GM12892 (cell line): ENCODE measurements around the gene DIS3L.
"Not testable (repeated sequence)": the region's sequence is repeated elsewhere in the genome, so short reads cannot be mapped to it uniquely, and the experiment has no call there.

Experiments
- POLR2A ChIP-seq: IDR thresholded peaks from 2 replicates; pipeline ENCODE4 v1.6.1; 2011; ENCODE audit warnings: low read depth, low read length, control low read depth
- POLR2AphosphoS5 ChIP-seq: IDR thresholded peaks from 2 replicates; pipeline ENCODE4 v1.6.1; 2011; ENCODE audit warnings: low read depth, low read length, control low read depth

GRCh38 chr15:66361745-66362460 lies 68.5 kb downstream of the DIS3L start:
- TF ChIP-seq POLR2A, POLR2AphosphoS5: not testable (repeated sequence)
